Spinal cord (tissue), 10 donors: ENCODE measurements around the gene ZFHX3. TPM values are rescaled to one million over a fixed set of nuclear protein-coding genes. Genes with fewer than 3 reads are reported as not detected.

ENCODE experiments used
- DNase-seq, 6 donors: peaks; one replicate each; pipeline versions ENCODE4 v3.0.0 to v3.0.0-alpha.2; 2013 to 2015; ENCODE audit warnings: low spot score in 6 of 6, low read depth in 4 of 6
- H3K27ac ChIP-seq: one replicate; pipeline ENCODE4 v1.5.1; 2013; ENCODE audit warnings: low read depth, low read length, control low read depth
- H3K27me3 ChIP-seq: one replicate; pipeline ENCODE4 v1.6.1; 2013; ENCODE audit warnings: low read length; ENCODE audit not compliant: control insufficient read depth, insufficient read depth
- H3K36me3 ChIP-seq: one replicate; pipeline ENCODE4 v1.6.1; 2013; ENCODE audit warnings: low read length; ENCODE audit not compliant: control insufficient read depth, insufficient read depth
- H3K4me1 ChIP-seq: one replicate; pipeline ENCODE4 v1.6.1; 2013; ENCODE audit warnings: low read length; ENCODE audit not compliant: control insufficient read depth, insufficient read depth
- H3K4me3 ChIP-seq: one replicate; pipeline ENCODE4 v1.5.1; 2013; ENCODE audit warnings: low read depth, low read length, control low read depth
- H3K9me3 ChIP-seq: one replicate; pipeline ENCODE4 v1.6.1; 2013; ENCODE audit warnings: low read length; ENCODE audit not compliant: control insufficient read depth, insufficient read depth
- WGBS: methylation state at CpG from one replicate; pipeline ENCODE4 v1.1.5; 2013; ENCODE audit warnings: missing lambda C conversion rate; ENCODE audit not compliant: insufficient coverage; 5-methylcytosine and 5-hydroxymethylcytosine counted together
- polyA plus RNA-seq, 2 donors: library from polyadenylated mRNA; unstranded; fragments of 120-200 nt; gene quantifications; one replicate each; pipeline ENCODE4 v1.2.1, GENCODE V29; 2013; ENCODE audit not compliant: insufficient read length in 2 of 2
- total RNA-seq, 2 donors: library from RNA; depleted of rRNA in 1 of 2; stranded (reverse); fragments of 120-200 nt in 1 of 2; fragments of >200 nt in 1 of 2; gene quantifications; one replicate each; pipeline versions ENCODE4 v1.2.3 to v1.2.4, GENCODE V29; 2013 to 2014
- donor health status: healthy.

ZFHX3 gene
- total and polyA plus RNA-seq, 4 donors, result 10.7 to 16.6 (median 13.1) TPM

DNA sequence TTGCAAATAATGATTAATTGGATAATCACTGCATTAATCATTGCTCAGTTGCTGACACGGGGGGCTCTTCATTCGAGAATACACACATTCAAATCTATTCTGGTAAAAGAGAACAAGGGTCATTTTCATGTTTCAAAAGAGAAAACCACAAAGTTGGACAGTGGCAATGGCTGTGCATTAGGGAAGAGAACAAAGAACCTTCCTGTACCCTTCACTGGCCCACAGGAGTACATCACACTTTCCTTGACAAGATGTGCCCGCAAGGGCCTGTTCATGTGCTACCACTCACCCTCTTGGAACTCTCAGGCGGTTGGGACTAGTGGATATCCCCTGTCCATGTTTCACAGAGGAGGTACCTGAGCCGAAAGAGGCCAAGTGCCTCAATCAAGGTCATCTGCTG is 223.2 kb downstream of the ZFHX3 start:
- no peaks in the 10 kb centered on the region for H3K9me3 ChIP-seq

DNA sequence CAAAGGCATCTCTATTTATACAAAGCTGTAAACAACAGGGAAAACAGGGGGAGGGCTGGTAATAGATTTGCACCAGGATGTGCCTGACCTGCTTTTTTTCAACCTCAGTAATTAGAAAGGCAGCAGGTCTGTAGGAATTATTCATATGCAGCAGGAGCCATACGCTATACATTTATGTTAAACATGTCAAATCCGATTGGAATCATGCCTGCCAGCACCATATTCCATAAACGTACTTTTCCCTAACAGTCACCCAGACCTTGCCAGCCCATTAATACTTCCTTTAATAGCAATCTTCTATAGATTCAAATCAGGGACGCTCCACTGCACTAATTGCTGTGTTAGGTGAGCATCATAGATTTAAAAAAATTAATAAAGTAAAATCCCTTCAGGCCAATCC is 223.9 kb downstream of the ZFHX3 start:
- Histone ChIP-seq H3K27ac (no peak overlapping the region), H3K4me3 (no peak overlapping the region), H3K9me3 (no peaks in the 10 kb centered on the region), H3K36me3 (no peaks in the 10 kb centered on the region), H3K27me3 (no peaks in the 10 kb centered on the region), H3K4me1 (no peaks in the 10 kb centered on the region)
- WGBS, result 87% methylated on average over 3 of the region's 4 CpGs
- DNase-seq, result peak in 1 of 6 donors; percentile 52

More for the DNA sequence above, 223.2 kb downstream of the ZFHX3 start:
- H3K36me3 ChIP-seq, result no peaks in the 10 kb centered on the region
- H3K4me3 ChIP-seq, result no peak overlapping the region
- DNase-seq, result no peak
- no peak overlapping the region for H3K27ac ChIP-seq
- WGBS, result 89% methylated on average over 3 of the region's 5 CpGs
- no peaks in the 10 kb centered on the region for H3K27me3 ChIP-seq
- H3K4me1 ChIP-seq, result no peaks in the 10 kb centered on the region

DNA sequence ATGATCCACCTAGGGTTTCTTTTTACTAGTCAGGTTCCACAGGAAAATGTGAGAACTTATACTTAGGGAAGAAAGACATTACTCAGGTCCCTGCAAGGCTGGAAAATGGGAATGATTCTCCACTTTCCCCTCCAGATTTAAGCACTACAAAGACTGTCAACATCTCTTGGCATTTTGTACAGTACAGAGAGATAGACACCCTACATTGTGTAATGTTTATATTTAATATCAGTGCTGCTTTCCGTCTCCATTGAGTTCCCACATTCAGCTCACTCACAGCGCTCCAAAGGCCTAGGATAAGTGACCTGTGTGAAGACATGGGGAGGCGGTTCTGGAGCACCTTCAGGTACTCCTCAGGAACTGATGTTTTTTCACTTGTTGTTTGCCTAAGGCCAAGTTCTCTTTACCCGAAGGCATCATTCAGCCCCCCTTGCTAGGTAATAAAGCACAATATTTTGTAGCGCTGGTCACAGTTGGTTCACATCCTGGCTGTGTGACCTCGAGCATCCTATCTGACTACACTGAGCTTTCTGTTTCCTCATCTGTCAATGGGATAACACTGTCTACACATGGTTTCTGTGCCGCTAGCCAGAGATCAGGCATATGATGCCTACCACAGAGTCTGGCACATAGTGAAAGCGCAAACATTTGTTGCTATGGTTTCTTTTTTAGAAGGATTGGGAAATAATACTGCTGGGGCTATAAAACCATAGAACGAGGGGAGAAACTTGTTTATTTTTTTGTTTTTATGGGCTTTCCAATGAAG is 226.6 kb downstream of the ZFHX3 start:
- Histone ChIP-seq H3K9me3 (no peaks in the 10 kb centered on the region), H3K4me3 (no peak overlapping the region), H3K27ac (no peak overlapping the region), H3K4me1 (peaks cover 3% of the 10 kb centered on the region), H3K27me3 (no peaks in the 10 kb centered on the region), H3K36me3 (no peaks in the 10 kb centered on the region)
- DNase-seq, result no peak
- 90% methylated on average over 5 of the region's 9 CpGs for WGBS

DNA sequence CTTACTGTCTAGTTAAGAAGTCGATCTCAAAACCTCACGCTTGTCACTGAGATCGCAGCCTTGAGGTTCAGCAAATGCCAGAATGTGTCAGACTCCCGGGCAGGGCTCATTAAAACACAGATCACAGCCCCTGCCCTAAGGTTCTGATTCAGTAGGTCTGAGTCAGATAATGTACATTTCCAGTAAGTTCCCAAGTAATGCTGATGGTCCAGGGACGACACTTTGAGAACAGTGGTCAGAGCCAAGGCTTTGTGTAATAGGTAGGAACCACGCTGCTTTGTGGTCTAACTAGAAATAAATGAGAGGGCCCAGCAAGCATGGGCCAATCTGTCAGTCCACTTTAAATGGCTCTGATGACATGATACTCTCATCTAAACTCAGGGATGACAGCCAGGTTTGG is 228.6 kb downstream of the ZFHX3 start:
- Histone ChIP-seq H3K27me3 (no peaks in the 10 kb centered on the region), H3K36me3 (no peaks in the 10 kb centered on the region), H3K4me1 (peaks cover 3% of the 10 kb centered on the region), H3K4me3 (no peak overlapping the region), H3K27ac (no peak overlapping the region), H3K9me3 (no peaks in the 10 kb centered on the region)
- no peak for DNase-seq
- WGBS, result 58% methylated on average over 5 of the region's 6 CpGs

DNA sequence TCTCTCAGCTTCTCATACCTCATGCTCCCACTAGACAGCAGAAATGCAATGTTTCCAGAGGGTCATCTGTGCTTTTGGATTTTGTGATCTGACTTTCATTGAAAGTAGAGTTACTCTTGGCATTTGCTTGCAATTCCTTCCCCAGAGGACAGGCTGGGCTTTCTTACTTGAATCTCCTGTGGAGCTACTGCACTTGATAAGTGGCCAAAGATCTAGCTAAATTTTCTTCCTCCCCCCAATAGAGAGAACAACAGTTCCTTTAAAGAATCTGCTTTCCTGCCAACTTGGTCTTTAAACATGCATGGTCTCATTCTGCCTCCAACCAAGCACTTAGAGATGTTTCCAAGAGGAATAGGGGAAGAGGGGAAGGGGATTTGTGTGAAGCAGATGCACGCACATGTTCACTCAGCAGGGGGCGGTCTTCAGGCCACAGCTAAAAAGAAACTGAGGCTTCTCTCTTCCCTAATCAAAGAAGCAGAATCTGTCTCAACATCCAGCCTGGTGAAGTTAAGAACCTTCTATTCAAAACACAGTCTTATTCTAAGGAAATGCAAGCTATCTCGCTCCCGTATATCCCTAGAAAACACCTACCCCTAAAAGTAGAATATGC is 229.6 kb downstream of the ZFHX3 start:
- Histone ChIP-seq H3K4me3 (no peak overlapping the region), H3K9me3 (no peaks in the 10 kb centered on the region), H3K27ac (peak overlapping the region; percentile 8), H3K4me1 (peaks cover 3% of the 10 kb centered on the region), H3K36me3 (no peaks in the 10 kb centered on the region), H3K27me3 (no peaks in the 10 kb centered on the region)
- DNase-seq, result peak in 5 of 6 donors; percentile 19 to 87 (median 51)
- WGBS, result no CpG with 5 or more reads among the region's 4 CpGs

DNA sequence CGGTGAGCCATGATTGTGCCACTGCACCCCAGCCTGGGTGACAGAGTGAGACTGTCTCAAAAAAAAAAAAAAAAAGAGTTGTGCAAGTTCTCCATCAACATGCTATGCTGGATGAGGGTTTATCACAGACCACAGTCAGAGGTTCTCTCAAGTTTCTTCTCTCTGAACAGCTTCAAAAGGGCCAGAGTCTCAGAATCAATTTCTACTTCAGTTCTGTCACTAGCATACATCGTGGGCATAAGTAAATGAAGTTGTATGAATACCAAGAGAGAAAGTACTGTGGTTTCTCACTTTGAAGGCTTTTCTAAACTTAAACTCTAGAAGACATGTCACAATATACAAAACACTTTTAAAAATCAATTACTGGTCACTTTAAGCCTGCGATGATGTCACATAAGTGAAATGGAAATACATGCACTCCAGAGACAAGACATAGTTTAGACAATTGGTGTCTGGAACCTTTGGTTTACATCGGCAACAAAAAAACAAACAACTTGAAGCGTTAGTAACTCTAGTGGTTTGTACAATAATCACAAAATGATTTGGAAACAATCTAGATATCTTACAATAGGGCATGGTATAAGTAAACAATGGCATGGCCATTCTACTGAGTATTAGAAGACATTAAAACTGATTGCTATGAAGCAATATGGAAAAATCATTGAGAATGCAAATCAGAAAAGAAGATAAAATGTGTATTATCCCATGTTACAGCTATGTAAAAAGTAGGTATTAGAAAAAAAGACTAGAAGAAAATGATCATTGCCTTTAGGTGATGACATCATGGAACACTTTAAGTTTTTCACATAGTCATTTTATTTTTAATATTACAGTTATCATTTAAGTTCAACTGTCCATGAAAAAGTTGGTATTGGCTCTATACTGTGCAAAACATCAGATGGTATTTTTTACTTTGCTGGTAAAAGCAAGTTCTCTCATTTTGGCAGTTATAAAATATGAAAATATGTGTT is 232.3 kb downstream of the ZFHX3 start:
- Histone ChIP-seq H3K4me3 (no peak overlapping the region), H3K27ac (no peak overlapping the region), H3K9me3 (no peaks in the 10 kb centered on the region), H3K36me3 (peaks cover 3% of the 10 kb centered on the region), H3K4me1 (peaks cover 3% of the 10 kb centered on the region), H3K27me3 (no peaks in the 10 kb centered on the region)
- no CpG with 5 or more reads among the region's 5 CpGs for WGBS
- DNase-seq, result no peak

DNA sequence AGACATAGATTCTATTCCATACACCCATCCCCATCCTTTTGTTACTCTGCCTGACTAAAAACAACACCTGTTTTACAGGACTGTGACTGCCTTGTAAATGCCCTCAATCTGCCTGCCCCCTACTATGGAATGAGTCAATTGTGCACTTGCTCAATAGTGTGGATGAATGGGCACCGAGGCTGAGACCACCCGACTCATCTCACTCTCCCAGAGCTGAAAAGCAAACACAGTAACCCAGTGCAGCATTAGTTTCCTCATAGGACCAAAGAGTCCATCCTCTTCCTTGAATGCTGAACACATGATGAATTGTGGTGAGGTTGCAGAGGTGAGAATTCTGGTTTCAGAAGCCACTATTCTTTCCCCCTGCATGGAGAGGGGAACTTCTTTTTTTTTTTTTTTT is 233.7 kb downstream of the ZFHX3 start:
- Histone ChIP-seq H3K4me3 (no peak overlapping the region), H3K4me1 (peaks cover 3% of the 10 kb centered on the region), H3K27me3 (no peaks in the 10 kb centered on the region), H3K36me3 (peaks cover 3% of the 10 kb centered on the region), H3K27ac (no peak overlapping the region), H3K9me3 (no peaks in the 10 kb centered on the region)
- no CpG with 5 or more reads among the region's 2 CpGs for WGBS
- DNase-seq, result no peak

DNA sequence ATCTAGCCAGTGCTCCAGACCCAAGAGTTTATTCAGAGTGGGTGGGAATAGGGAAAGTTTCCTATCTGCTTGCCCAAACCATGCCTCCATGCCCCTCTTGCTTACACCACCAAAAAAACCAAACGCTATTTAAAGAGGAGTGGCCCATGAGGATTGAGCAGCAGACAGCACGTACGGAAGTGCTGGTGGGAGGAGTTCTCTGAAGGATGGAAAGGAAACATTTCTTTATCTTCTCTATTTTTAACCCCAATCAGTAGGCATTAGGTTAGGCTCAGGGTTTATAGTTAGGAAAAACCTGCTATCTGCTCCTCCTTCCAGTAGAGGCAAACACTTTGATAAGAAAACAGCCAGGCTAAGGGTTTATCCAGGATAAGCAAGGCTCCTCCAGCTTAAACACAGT is 235.3 kb downstream of the ZFHX3 start:
- H3K27ac ChIP-seq, result no peak overlapping the region
- WGBS, result no CpG with 5 or more reads among the region's 3 CpGs
- H3K36me3 ChIP-seq, result peaks cover 3% of the 10 kb centered on the region
- no peak for DNase-seq
- H3K4me3 ChIP-seq, result no peak overlapping the region
- H3K4me1 ChIP-seq, result peaks cover 3% of the 10 kb centered on the region
- no peaks in the 10 kb centered on the region for H3K9me3 ChIP-seq
- H3K27me3 ChIP-seq, result no peaks in the 10 kb centered on the region

DNA sequence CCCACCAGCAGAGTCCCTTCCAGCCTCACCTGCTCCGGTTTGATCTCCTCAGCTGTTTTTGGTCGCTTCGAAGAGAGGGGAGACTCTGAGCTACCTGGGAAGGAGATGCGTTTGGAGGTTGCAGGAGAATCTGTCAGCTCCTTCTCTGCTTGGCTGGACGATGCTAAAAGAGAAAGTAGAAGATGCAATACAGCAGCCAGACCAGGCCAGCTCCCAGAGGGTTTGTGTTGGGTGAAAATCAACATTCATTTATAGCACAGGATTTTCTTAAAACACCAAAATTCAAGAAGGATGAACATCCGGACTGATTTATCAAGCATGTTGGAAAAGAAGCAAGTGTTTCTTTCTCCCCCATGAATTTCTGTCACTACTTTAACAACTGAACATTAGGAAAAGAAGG is 236.1 kb downstream of the ZFHX3 start:
- DNase-seq, result no peak
- Histone ChIP-seq H3K36me3 (peaks cover 3% of the 10 kb centered on the region), H3K27ac (no peak overlapping the region), H3K27me3 (no peaks in the 10 kb centered on the region), H3K4me1 (no peaks in the 10 kb centered on the region), H3K9me3 (no peaks in the 10 kb centered on the region), H3K4me3 (no peak overlapping the region)
- 90% methylated on average over 2 of the region's 6 CpGs for WGBS
